T-helper 1 cell treated with Interleukin-12 subunit alpha and Interleukin-12 subunit beta and Interleukin-4 antibody, amounts not matched to agents 30 μg/mL and 1 μg/mL, for 36 hours (primary cell): ENCODE measurements around the gene TP53I11.

ENCODE experiments used
- H3K27ac Mint-ChIP-seq: one replicate; pipeline ENCODE4 v1.8.0; 2021; ENCODE audit warnings: mild to moderate bottlenecking, mixed read lengths
- H3K27me3 Mint-ChIP-seq: one replicate; pipeline ENCODE4 v1.8.0; 2021; ENCODE audit warnings: low read depth, mixed read lengths
- H3K36me3 Mint-ChIP-seq: one replicate; pipeline ENCODE4 v1.8.0; 2021; ENCODE audit warnings: low read depth, mixed read lengths
- H3K4me1 Mint-ChIP-seq: one replicate; pipeline ENCODE4 v1.8.0; 2021; ENCODE audit warnings: low read depth, mixed read lengths
- H3K4me3 Mint-ChIP-seq: one replicate; pipeline ENCODE4 v1.8.0; 2021; ENCODE audit warnings: mild to moderate bottlenecking, moderate library complexity, mixed read lengths
- H3K9me3 Mint-ChIP-seq: one replicate; pipeline ENCODE4 v1.8.0; 2021; ENCODE audit warnings: mixed read lengths

The TP53I11 gene

GRCh38 chr11:44970293-44970692 lies 19.6 kb upstream of the TP53I11 start:
- H3K9me3 Mint-ChIP-seq, result no peaks in the 10 kb centered on the region
- H3K4me3 Mint-ChIP-seq, result no peak overlapping the region
- H3K27ac Mint-ChIP-seq, result no peak overlapping the region
- no peaks in the 10 kb centered on the region for H3K27me3 Mint-ChIP-seq
- no peaks in the 10 kb centered on the region for H3K36me3 Mint-ChIP-seq
- no peaks in the 10 kb centered on the region for H3K4me1 Mint-ChIP-seq

- H3K9me3 Mint-ChIP-seq, result no peaks in the 10 kb centered on the region
- H3K4me1 Mint-ChIP-seq, result no peaks in the 10 kb centered on the region
- H3K4me3 Mint-ChIP-seq, result no peak overlapping the region
- no peaks in the 10 kb centered on the region for H3K36me3 Mint-ChIP-seq
- H3K27me3 Mint-ChIP-seq, result no peaks in the 10 kb centered on the region
- H3K27ac Mint-ChIP-seq, result no peak overlapping the region
Observed at GRCh38 chr11:44969651-44970252, 19.1 kb upstream of the TP53I11 start.

GRCh38 chr11:44968510-44968909 lies 17.8 kb upstream of the TP53I11 start:
- no peak overlapping the region for H3K4me3 Mint-ChIP-seq
- no peak overlapping the region for H3K27ac Mint-ChIP-seq
- H3K9me3 Mint-ChIP-seq, result no peaks in the 10 kb centered on the region
- no peaks in the 10 kb centered on the region for H3K4me1 Mint-ChIP-seq
- no peaks in the 10 kb centered on the region for H3K27me3 Mint-ChIP-seq
- no peaks in the 10 kb centered on the region for H3K36me3 Mint-ChIP-seq

GRCh38 chr11:44967930-44968496 lies 17.3 kb upstream of the TP53I11 start:
- Mint-ChIP-seq H3K4me1 (no peaks in the 10 kb centered on the region), H3K36me3 (no peaks in the 10 kb centered on the region), H3K27ac (no peak overlapping the region), H3K9me3 (no peaks in the 10 kb centered on the region), H3K27me3 (no peaks in the 10 kb centered on the region), H3K4me3 (no peak overlapping the region)

GRCh38 chr11:44966694-44967093 lies 16.0 kb upstream of the TP53I11 start:
- Mint-ChIP-seq H3K4me1 (no peaks in the 10 kb centered on the region), H3K27me3 (no peaks in the 10 kb centered on the region), H3K9me3 (no peaks in the 10 kb centered on the region), H3K4me3 (no peak overlapping the region), H3K27ac (no peak overlapping the region), H3K36me3 (no peaks in the 10 kb centered on the region)

GRCh38 chr11:44964526-44965209 lies 14.0 kb upstream of the TP53I11 start:
- no peaks in the 10 kb centered on the region for H3K9me3 Mint-ChIP-seq
- H3K4me3 Mint-ChIP-seq, result no peak overlapping the region
- no peak overlapping the region for H3K27ac Mint-ChIP-seq
- no peaks in the 10 kb centered on the region for H3K27me3 Mint-ChIP-seq
- H3K36me3 Mint-ChIP-seq, result no peaks in the 10 kb centered on the region
- no peaks in the 10 kb centered on the region for H3K4me1 Mint-ChIP-seq

GRCh38 chr11:44963948-44964347 lies 13.3 kb upstream of the TP53I11 start:
- peaks cover under 1% of the 10 kb centered on the region for H3K27me3 Mint-ChIP-seq
- H3K4me3 Mint-ChIP-seq, result no peak overlapping the region
- H3K9me3 Mint-ChIP-seq, result no peaks in the 10 kb centered on the region
- H3K36me3 Mint-ChIP-seq, result no peaks in the 10 kb centered on the region
- H3K27ac Mint-ChIP-seq, result no peak overlapping the region
- H3K4me1 Mint-ChIP-seq, result no peaks in the 10 kb centered on the region

GRCh38 chr11:44963136-44963535 lies 12.5 kb upstream of the TP53I11 start:
- H3K27ac Mint-ChIP-seq, result no peak overlapping the region
- peaks cover 3% of the 10 kb centered on the region for H3K27me3 Mint-ChIP-seq
- H3K4me1 Mint-ChIP-seq, result no peaks in the 10 kb centered on the region

GRCh38 chr11:44962464-44962863 lies 11.8 kb upstream of the TP53I11 start:
- Mint-ChIP-seq H3K27me3 (peaks cover 3% of the 10 kb centered on the region), H3K4me3 (no peak overlapping the region)

More at GRCh38 chr11:44963136-44963535, 12.5 kb upstream of the TP53I11 start:
- H3K9me3 Mint-ChIP-seq, result no peaks in the 10 kb centered on the region
- no peaks in the 10 kb centered on the region for H3K36me3 Mint-ChIP-seq
- no peak overlapping the region for H3K4me3 Mint-ChIP-seq

GRCh38 chr11:44960200-44960845 lies 9.6 kb upstream of the TP53I11 start:
- Mint-ChIP-seq H3K4me1 (no peaks in the 10 kb centered on the region), H3K27ac (no peak overlapping the region), H3K36me3 (no peaks in the 10 kb centered on the region), H3K9me3 (no peaks in the 10 kb centered on the region), H3K4me3 (no peak overlapping the region), H3K27me3 (peaks cover 3% of the 10 kb centered on the region)

More at GRCh38 chr11:44962464-44962863, 11.8 kb upstream of the TP53I11 start:
- H3K27ac Mint-ChIP-seq, result no peak overlapping the region
- no peaks in the 10 kb centered on the region for H3K4me1 Mint-ChIP-seq
- H3K9me3 Mint-ChIP-seq, result no peaks in the 10 kb centered on the region
- no peaks in the 10 kb centered on the region for H3K36me3 Mint-ChIP-seq

GRCh38 chr11:44959064-44959463 lies 8.4 kb upstream of the TP53I11 start:
- Mint-ChIP-seq H3K27ac (no peak overlapping the region), H3K4me1 (peaks cover 2% of the 10 kb centered on the region), H3K36me3 (no peaks in the 10 kb centered on the region), H3K9me3 (no peaks in the 10 kb centered on the region), H3K4me3 (no peak overlapping the region), H3K27me3 (peaks cover 3% of the 10 kb centered on the region)

GRCh38 chr11:44957776-44958564 lies 7.3 kb upstream of the TP53I11 start:
- H3K9me3 Mint-ChIP-seq, result no peaks in the 10 kb centered on the region
- H3K4me3 Mint-ChIP-seq, result no peak overlapping the region
- H3K36me3 Mint-ChIP-seq, result no peaks in the 10 kb centered on the region
- peaks cover 3% of the 10 kb centered on the region for H3K27me3 Mint-ChIP-seq
- peaks cover 2% of the 10 kb centered on the region for H3K4me1 Mint-ChIP-seq
- H3K27ac Mint-ChIP-seq, result no peak overlapping the region

GRCh38 chr11:44957040-44957515 lies 6.4 kb upstream of the TP53I11 start:
- Mint-ChIP-seq H3K4me1 (peaks cover 2% of the 10 kb centered on the region), H3K9me3 (no peaks in the 10 kb centered on the region), H3K36me3 (no peaks in the 10 kb centered on the region), H3K4me3 (no peak overlapping the region), H3K27ac (no peak overlapping the region), H3K27me3 (peaks cover 3% of the 10 kb centered on the region)

GRCh38 chr11:44955015-44955738 lies 4.5 kb upstream of the TP53I11 start:
- H3K4me3 Mint-ChIP-seq, result no peak overlapping the region
- H3K4me1 Mint-ChIP-seq, result peaks cover 2% of the 10 kb centered on the region
- H3K9me3 Mint-ChIP-seq, result no peaks in the 10 kb centered on the region
- H3K36me3 Mint-ChIP-seq, result no peaks in the 10 kb centered on the region
- H3K27me3 Mint-ChIP-seq, result peaks cover 12% of the 10 kb centered on the region
- no peak overlapping the region for H3K27ac Mint-ChIP-seq
